GM19193 (cell line): Measurements from ENCODE around the gene TUBGCP5.
A peak's percentile ranks its signal among the peaks of the same experiment; 100 is the strongest.

ENCODE experiments used
- POLR2A ChIP-seq: IDR thresholded peaks from 4 replicates; pipeline ENCODE4 v1.6.1; 2011; ENCODE audit not compliant: insufficient read depth, insufficient read length; ENCODE audit errors: extremely low read depth

Gene TUBGCP5

GRCh38 chr15:23039143-23039916 lies at the start of gene TUBGCP5:
Gene TUBGCP5 (minus strand): TSS chr15:23039569. CDS start chr15:23039543, 26 bp downstream.
- TF ChIP-seq POLR2A: peak; percentile 98

GRCh38 chr15:23083115-23083514 lies 43.7 kb upstream of the TUBGCP5 start:
- no peak for TF ChIP-seq POLR2A

- TF ChIP-seq POLR2A: no peak
These were observed 41.9 kb upstream of the TUBGCP5 start for GRCh38 chr15:23081271-23081670.

- no peak for TF ChIP-seq POLR2A
These were observed 40.4 kb upstream of the TUBGCP5 start for GRCh38 chr15:23079766-23080165.

- TF ChIP-seq POLR2A: no peak
These were observed 36.6 kb upstream of the TUBGCP5 start for GRCh38 chr15:23075927-23076326.

GRCh38 chr15:23074684-23075083 lies 35.3 kb upstream of the TUBGCP5 start:
- no peak for TF ChIP-seq POLR2A

GRCh38 chr15:23073890-23074646 lies 34.7 kb upstream of the TUBGCP5 start:
- no peak for TF ChIP-seq POLR2A

- no peak for TF ChIP-seq POLR2A
These were observed 33.3 kb upstream of the TUBGCP5 start for GRCh38 chr15:23072633-23073032.

GRCh38 chr15:23069496-23070166 lies 30.3 kb upstream of the TUBGCP5 start:
- no peak for TF ChIP-seq POLR2A

GRCh38 chr15:23067416-23067815 lies 28.0 kb upstream of the TUBGCP5 start:
- TF ChIP-seq POLR2A: no peak

GRCh38 chr15:23065836-23066235 lies 26.5 kb upstream of the TUBGCP5 start:
- TF ChIP-seq POLR2A: no peak

GRCh38 chr15:23064156-23064555 lies 24.8 kb upstream of the TUBGCP5 start:
- TF ChIP-seq POLR2A: no peak

GRCh38 chr15:23057707-23058106 lies 18.3 kb upstream of the TUBGCP5 start:
- no peak for TF ChIP-seq POLR2A

GRCh38 chr15:23055316-23055715 lies 15.9 kb upstream of the TUBGCP5 start:
- no peak for TF ChIP-seq POLR2A

- no peak for TF ChIP-seq POLR2A
These were observed 13.2 kb upstream of the TUBGCP5 start for GRCh38 chr15:23052522-23052921.
